OCI-LY7 (cell line): ENCODE measurements around the gene DCLRE1B.

Source experiments
- CTCF ChIP-seq: fragments of 200-600 bp; sonication (generic); conservative IDR thresholded peaks from 2 replicates; pipeline ENCODE4 v1.5.1; 2014; ENCODE audit warnings: mild to moderate bottlenecking, antibody characterized with exemption, low read length, moderate library complexity, mixed read lengths
- EZH2phosphoT487 ChIP-seq: fragments of 200-600 bp; sonication (generic); IDR thresholded peaks from 2 replicates; pipeline ENCODE4 v1.6.1; 2018; ENCODE audit warnings: low read depth, borderline replicate concordance, mild to moderate bottlenecking, mixed run types, antibody characterized with exemption, low read length, moderate library complexity, mixed read lengths

- no peak for TF ChIP-seq CTCF
- no peak for TF ChIP-seq EZH2phosphoT487
These were observed 8.2 kb downstream of the DCLRE1B start for GRCh38 chr1:113913312-113913668.
